HEK293 (cell line): ENCODE results near the gene JAML.
A peak's percentile ranks its signal among the peaks of the same experiment; 100 is the strongest.

Source experiments
- OSR2 ChIP-seq: fragments of 450-650 bp; formaldehyde crosslinking; IDR thresholded peaks from 2 replicates; pipeline ENCODE4 v1.5.1; 2016; ENCODE audit warnings: missing biosample characterization, missing genetic modification characterization
- PRDM1 ChIP-seq: fragments of 450-650 bp; formaldehyde crosslinking; IDR thresholded peaks from 2 replicates; pipeline ENCODE4; 2016; ENCODE audit warnings: missing biosample characterization, missing genetic modification characterization
- SETDB1 ChIP-seq: IDR thresholded peaks from one replicate; pipeline ENCODE4 v1.6.1; 2017; ENCODE audit warnings: mild to moderate bottlenecking, low read length, moderate library complexity, mixed read lengths; ENCODE audit not compliant: insufficient read length
- SP3 ChIP-seq: fragments of 450-650 bp; formaldehyde crosslinking; IDR thresholded peaks from 2 replicates; pipeline ENCODE4 v1.5.1; 2016; ENCODE audit warnings: missing biosample characterization, missing genetic modification characterization
- ZEB2 ChIP-seq: fragments of 450-650 bp; formaldehyde crosslinking; IDR thresholded peaks from 2 replicates; pipeline ENCODE4 v1.5.1; 2016; ENCODE audit warnings: missing biosample characterization, missing genetic modification characterization
- ZIC2 ChIP-seq: fragments of 450-650 bp; formaldehyde crosslinking; IDR thresholded peaks from 2 replicates; pipeline ENCODE4 v1.5.1; 2016; ENCODE audit warnings: missing biosample characterization, missing genetic modification characterization
- ZNF239 ChIP-seq: fragments of 450-650 bp; formaldehyde crosslinking; IDR thresholded peaks from 2 replicates; pipeline ENCODE4 v1.5.1; 2016; ENCODE audit warnings: missing biosample characterization, missing genetic modification characterization
- ZNF335 ChIP-seq: fragments of 450-650 bp; formaldehyde crosslinking; conservative IDR thresholded peaks from 2 replicates; pipeline ENCODE4 v1.5.1; 2016; ENCODE audit warnings: missing biosample characterization, missing genetic modification characterization
- ZNF366 ChIP-seq: fragments of 450-650 bp; formaldehyde crosslinking; conservative IDR thresholded peaks from 2 replicates; pipeline ENCODE4 v1.5.1; 2016; ENCODE audit warnings: missing biosample characterization, missing genetic modification characterization
- ZNF610 ChIP-seq: fragments of 450-650 bp; formaldehyde crosslinking; IDR thresholded peaks from 2 replicates; pipeline ENCODE4 v1.5.1; 2016; ENCODE audit warnings: missing biosample characterization, missing genetic modification characterization, borderline replicate concordance
- ZSCAN23 ChIP-seq: fragments of 450-650 bp; formaldehyde crosslinking; IDR thresholded peaks from 2 replicates; pipeline ENCODE4 v1.5.1; 2016; ENCODE audit warnings: missing biosample characterization, missing genetic modification characterization
- TF ChIP-seq, protein P1 (sequence below): fragments of 450-650 bp; formaldehyde crosslinking; conservative IDR thresholded peaks from 2 replicates; pipeline ENCODE4 v1.5.1; 2016; ENCODE audit warnings: low read depth, missing biosample characterization, missing genetic modification characterization
- TF ChIP-seq, protein P2 (sequence below): fragments of 450-650 bp; IDR thresholded peaks from 2 replicates; pipeline ENCODE4 v1.5.1; 2018; ENCODE audit warnings: missing biosample characterization, missing genetic modification characterization
- TF ChIP-seq, protein P3 (sequence below): fragments of 450-650 bp; formaldehyde crosslinking; IDR thresholded peaks from 2 replicates; pipeline ENCODE4 v1.5.1; 2016; ENCODE audit warnings: missing biosample characterization, missing genetic modification characterization
- TF ChIP-seq, protein P4 (sequence below): fragments of 450-650 bp; formaldehyde crosslinking; conservative IDR thresholded peaks from 2 replicates; pipeline ENCODE4 v1.5.1; 2016; ENCODE audit warnings: low read depth, missing biosample characterization, missing genetic modification characterization

The JAML gene

DNA sequence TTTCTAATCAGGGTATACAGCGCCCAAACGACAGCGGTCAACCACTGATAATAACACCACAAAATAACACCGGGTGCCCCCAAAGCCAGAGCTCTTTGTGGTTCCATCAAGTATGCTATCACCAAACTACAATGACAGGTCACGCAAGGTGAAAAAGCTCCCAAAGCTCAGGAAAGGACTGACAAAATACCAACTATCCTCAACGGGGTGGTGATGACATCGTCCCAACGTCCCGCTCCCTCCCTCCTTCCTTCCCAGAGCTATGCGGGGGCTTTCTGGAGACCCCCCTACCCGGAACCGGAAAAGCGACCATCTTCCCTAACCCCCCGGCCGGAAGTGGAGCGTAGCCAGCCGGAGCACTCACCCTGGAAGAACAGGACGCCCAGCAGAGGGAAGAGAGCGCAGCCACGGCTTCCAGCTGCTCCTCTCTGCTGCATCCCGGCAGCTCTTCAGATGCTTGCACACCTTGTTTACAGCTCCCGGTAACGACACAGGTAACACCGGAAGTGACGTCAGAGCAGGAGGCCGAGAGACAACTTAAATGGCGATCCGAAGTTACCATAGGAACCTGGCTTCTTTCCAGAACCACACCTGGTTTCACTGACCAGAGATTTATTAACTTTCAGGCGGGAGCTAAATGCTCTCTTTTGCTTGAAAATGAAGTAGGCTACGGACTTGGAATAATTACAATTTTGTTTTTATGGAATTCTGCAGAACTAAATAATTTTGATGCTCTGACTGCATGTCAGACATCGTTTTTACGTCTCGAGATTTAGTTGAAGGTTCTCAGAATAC lies 27.2 kb upstream of the JAML start, which contains the start of gene MPZL3 (continued):
- TF ChIP-seq, protein P1, sequence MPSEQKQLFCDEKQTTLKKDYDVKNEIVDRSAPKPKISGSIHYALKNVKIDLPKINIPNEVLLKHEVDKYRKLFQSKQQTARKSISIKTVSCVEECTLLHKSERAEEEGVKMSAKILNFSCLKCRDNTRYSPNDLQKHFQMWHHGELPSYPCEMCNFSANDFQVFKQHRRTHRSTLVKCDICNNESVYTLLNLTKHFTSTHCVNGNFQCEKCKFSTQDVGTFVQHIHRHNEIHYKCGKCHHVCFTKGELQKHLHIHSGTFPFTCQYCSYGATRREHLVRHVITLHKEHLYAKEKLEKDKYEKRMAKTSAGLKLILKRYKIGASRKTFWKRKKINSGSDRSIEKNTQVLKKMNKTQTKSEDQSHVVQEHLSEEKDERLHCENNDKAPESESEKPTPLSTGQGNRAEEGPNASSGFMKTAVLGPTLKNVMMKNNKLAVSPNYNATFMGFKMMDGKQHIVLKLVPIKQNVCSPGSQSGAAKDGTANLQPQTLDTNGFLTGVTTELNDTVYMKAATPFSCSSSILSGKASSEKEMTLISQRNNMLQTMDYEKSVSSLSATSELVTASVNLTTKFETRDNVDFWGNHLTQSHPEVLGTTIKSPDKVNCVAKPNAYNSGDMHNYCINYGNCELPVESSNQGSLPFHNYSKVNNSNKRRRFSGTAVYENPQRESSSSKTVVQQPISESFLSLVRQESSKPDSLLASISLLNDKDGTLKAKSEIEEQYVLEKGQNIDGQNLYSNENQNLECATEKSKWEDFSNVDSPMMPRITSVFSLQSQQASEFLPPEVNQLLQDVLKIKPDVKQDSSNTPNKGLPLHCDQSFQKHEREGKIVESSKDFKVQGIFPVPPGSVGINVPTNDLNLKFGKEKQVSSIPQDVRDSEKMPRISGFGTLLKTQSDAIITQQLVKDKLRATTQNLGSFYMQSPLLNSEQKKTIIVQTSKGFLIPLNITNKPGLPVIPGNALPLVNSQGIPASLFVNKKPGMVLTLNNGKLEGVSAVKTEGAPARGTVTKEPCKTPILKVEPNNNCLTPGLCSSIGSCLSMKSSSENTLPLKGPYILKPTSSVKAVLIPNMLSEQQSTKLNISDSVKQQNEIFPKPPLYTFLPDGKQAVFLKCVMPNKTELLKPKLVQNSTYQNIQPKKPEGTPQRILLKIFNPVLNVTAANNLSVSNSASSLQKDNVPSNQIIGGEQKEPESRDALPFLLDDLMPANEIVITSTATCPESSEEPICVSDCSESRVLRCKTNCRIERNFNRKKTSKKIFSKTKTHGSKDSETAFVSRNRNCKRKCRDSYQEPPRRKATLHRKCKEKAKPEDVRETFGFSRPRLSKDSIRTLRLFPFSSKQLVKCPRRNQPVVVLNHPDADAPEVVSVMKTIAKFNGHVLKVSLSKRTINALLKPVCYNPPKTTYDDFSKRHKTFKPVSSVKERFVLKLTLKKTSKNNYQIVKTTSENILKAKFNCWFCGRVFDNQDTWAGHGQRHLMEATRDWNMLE (tag by site-specific recombination): peak; percentile 100
- TF ChIP-seq ZNF239 (tag by site-specific recombination) (no peak), ZNF366 (peak; percentile 83), ZNF335 (peak; percentile 89), ZNF610 (tag by site-specific recombination) (no peak), SETDB1 (peak; percentile 90), ZSCAN23 (tag by site-specific recombination) (no peak), ZEB2 (tag by site-specific recombination) (peak; percentile 99), ZIC2 (tag by site-specific recombination) (no peak), PRDM1 (tag by site-specific recombination) (0 out of 2 replicates have a peak, but pooled peaks have one; percentile 17), OSR2 (tag by site-specific recombination) (no peak), SP3 (tag by site-specific recombination) (peak; percentile 8)
- TF ChIP-seq, protein P2, sequence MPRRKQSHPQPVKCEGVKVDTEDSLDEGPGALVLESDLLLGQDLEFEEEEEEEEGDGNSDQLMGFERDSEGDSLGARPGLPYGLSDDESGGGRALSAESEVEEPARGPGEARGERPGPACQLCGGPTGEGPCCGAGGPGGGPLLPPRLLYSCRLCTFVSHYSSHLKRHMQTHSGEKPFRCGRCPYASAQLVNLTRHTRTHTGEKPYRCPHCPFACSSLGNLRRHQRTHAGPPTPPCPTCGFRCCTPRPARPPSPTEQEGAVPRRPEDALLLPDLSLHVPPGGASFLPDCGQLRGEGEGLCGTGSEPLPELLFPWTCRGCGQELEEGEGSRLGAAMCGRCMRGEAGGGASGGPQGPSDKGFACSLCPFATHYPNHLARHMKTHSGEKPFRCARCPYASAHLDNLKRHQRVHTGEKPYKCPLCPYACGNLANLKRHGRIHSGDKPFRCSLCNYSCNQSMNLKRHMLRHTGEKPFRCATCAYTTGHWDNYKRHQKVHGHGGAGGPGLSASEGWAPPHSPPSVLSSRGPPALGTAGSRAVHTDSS: no peak
- TF ChIP-seq, protein P3, sequence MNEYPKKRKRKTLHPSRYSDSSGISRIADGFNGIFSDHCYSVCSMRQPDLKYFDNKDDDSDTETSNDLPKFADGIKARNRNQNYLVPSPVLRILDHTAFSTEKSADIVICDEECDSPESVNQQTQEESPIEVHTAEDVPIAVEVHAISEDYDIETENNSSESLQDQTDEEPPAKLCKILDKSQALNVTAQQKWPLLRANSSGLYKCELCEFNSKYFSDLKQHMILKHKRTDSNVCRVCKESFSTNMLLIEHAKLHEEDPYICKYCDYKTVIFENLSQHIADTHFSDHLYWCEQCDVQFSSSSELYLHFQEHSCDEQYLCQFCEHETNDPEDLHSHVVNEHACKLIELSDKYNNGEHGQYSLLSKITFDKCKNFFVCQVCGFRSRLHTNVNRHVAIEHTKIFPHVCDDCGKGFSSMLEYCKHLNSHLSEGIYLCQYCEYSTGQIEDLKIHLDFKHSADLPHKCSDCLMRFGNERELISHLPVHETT (tag by site-specific recombination): peak; percentile 53; the same call in 1 of the 2 replicates
- TF ChIP-seq, protein P4, sequence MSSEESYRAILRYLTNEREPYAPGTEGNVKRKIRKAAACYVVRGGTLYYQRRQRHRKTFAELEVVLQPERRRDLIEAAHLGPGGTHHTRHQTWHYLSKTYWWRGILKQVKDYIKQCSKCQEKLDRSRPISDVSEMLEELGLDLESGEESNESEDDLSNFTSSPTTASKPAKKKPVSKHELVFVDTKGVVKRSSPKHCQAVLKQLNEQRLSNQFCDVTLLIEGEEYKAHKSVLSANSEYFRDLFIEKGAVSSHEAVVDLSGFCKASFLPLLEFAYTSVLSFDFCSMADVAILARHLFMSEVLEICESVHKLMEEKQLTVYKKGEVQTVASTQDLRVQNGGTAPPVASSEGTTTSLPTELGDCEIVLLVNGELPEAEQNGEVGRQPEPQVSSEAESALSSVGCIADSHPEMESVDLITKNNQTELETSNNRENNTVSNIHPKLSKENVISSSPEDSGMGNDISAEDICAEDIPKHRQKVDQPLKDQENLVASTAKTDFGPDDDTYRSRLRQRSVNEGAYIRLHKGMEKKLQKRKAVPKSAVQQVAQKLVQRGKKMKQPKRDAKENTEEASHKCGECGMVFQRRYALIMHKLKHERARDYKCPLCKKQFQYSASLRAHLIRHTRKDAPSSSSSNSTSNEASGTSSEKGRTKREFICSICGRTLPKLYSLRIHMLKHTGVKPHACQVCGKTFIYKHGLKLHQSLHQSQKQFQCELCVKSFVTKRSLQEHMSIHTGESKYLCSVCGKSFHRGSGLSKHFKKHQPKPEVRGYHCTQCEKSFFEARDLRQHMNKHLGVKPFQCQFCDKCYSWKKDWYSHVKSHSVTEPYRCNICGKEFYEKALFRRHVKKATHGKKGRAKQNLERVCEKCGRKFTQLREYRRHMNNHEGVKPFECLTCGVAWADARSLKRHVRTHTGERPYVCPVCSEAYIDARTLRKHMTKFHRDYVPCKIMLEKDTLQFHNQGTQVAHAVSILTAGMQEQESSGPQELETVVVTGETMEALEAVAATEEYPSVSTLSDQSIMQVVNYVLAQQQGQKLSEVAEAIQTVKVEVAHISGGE (tag by site-specific recombination): peak; percentile 97
